ENCODE measurements around the gene MYO1F.

GRCh38 chr19:8607386-8607785, 30.1 kb upstream of the MYO1F start:
- no peak for TF ChIP-seq CTCF (IDR thresholded peaks at IDR 0.05; ENCODE audit: borderline replicate concordance, extremely low read depth, low read length, poor library complexity, severe bottlenecking)
- no peak for TF ChIP-seq EZH2 (IDR thresholded peaks at IDR 0.05; ENCODE audit: borderline replicate concordance, low read depth, low read length, severe bottlenecking)

Measured in DND-41 (cell line).